Stimulated activated CD8-positive, alpha-beta memory T cell treated with anti-CD3 and anti-CD28 coated beads, Interleukin-15, amount 100 ng/mL, for 4 hours (primary cell): ENCODE data around the gene IGFL2.
"Not testable (repeated sequence)": the region's sequence is repeated elsewhere in the genome, so short reads cannot be mapped to it uniquely, and the experiment has no call there.

Source experiments
- DNase-seq, 2 donors: peaks; one replicate each; pipeline ENCODE4 v3.0.0-alpha.2; 2020; ENCODE audit warnings: low read depth in 2 of 2

IGFL2 gene

DNA sequence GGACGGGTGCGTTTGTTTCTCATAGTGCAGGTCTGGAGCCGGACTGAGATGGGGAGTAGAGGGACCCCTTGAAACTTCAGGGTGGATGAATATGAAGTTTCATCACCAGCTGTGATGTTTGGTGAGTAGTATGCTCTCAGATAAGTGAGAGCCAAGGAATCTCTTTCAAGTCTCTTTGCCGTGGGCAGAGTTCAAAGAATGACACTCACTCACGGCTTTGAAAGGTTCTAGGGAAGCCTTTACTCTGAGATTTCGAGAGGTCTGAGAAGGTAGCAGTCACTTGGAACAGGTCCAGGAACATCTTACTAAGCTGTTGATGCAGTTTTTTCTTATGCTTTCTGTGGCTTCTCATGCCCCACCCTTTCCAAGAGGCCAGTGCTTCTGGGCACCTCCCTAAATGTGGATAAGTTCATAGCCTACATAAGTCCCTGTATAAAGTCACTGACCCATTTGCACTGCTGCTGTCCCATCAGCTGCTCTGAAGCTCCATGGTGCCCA, at the start of gene IGFL2:
Gene IGFL2, plus strand, starts transcription at position 448 of the 498 bp plus-strand sequence. Its CDS starts 41 bp downstream, at position 489.
- DNase-seq, result no peak

DNA sequence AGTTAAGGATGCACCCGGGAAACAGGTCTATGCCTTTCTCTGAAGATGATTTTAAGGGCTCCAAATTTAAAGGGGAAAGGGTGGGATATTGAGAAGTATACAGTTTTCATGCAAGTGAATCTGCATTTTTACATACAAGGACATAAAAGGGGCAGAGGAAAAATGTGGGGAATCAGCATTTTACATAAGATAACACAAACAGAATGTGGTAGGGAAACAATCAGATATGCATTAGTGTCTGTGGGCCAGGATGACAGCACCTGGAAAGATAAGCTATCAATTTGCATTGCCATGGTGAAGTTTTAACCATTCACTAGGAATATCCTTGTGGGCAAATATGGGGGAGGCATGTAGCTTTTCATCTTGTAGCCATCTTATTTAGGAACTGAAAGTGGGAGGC, 47.7 kb upstream of the IGFL2 start:
- no peak for DNase-seq

- DNase-seq, result no peak
These were observed 46.7 kb upstream of the IGFL2 start for GRCh38 chr19:46101293-46101692.

DNA sequence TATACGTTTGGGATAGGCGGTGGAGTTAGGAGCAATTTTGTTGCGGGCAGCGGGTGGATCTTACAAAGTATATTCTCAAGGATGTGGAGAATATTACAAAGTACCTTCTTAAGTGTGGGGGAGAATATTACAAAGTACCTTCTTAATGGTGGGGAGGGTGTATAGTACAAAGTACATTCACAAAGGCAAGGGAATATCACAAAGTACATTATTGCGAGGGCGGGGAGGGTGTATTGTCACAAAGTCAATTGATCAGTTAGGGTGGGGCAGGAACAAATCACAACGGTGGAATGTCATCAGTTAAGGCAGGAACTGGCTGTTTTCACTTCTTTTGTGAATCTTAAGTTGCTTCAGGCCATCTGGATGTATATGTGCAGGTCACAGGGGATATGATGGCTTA, 45.7 kb upstream of the IGFL2 start:
- DNase-seq, result not testable (repeated sequence)

DNA sequence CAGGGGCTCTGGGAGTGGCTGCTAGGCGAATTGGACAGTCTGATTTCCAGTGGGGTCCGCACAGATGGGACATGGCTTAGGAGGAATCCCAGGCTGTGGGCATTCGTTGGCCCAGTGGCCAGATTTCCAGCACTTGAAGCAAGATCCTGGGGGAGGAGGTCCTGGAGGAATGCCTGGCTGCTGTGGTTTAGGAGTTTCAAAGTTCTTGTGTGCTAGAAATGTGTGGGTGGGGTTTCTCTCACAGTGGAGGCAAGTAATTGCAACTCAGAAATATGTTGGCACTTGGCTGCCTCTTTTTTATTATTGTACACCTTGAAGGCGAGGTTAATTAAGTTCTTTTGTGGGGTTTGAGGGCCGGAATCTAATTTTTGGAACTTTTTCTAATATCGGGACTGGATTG, 40.7 kb upstream of the IGFL2 start:
- DNase-seq, result no peak

DNA sequence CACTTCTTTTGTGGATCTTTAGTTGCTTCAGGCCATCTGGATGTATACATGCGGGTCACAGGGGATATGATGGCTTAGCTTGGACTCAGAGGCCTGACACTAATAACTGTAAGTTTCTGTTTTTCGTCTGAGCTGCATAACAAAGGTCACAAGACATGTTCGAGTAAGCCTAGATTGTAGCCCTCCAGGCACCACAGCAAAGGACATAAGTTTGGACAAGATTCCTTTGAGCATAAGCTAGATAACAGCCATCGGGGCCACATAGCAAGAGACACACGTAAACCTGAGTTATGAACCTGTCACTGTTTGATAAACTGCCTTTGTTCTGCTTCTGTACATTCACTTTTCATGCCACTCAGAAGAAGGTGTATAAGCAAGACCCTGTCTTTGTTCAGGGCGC, 38.2 kb upstream of the IGFL2 start:
- no peak for DNase-seq

GRCh38 chr19:46111376-46111775, 36.7 kb upstream of the IGFL2 start:
- DNase-seq, result no peak

GRCh38 chr19:46112527-46112926, 35.5 kb upstream of the IGFL2 start:
- no peak for DNase-seq

DNA sequence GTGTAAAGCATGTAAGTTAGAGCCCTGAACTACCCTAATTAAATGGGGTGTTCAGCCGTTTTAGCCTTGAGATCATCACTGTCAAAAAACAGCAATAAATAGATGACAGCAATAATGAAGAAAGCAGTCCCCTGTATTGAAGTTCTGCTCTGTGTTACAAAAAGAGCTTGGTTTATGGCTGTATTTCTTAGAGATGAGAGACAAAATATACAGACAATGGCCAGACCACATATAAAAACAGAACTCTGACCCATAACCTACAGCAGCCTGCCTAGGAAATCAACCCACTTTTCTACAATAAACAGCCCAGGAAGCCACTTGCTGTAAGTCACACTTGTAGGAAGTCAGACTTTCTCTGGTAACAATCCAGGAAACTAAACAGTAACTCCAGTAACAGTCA, 34.3 kb upstream of the IGFL2 start:
- DNase-seq, result no peak

DNA sequence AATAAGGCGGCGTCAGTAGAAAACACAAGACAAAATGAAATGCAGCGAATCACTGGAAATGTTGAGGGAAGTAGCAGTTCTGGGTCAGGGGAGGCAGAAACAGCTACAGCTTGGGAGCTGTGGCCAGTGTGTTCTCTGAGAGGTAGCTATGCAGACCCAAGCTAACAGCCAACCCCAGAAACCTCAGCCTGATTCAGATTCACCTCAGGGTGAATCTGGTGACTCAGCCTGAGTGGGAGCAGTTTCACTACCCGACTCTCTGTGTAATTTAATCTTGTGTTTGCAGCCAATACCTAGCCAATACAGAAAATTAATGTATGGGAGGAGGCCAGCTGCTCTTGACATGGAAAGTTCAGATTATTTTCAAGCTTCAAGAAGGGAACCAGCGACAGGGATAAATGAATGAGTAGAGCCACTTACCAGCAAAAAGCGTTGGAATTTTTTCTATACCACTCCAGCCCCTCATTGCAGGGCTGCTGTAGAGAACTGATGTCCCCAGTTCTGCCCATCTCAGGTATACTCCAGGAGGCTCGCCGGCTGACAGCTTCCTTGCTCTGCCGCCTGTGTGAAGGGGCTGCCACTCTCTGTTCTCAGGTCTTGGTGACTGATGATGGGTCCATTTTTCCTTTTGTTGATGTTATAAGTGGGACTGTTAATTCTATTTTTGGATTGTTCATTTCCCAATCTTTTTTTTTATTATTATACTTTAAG, 32.5 kb upstream of the IGFL2 start:
- no peak for DNase-seq

DNA sequence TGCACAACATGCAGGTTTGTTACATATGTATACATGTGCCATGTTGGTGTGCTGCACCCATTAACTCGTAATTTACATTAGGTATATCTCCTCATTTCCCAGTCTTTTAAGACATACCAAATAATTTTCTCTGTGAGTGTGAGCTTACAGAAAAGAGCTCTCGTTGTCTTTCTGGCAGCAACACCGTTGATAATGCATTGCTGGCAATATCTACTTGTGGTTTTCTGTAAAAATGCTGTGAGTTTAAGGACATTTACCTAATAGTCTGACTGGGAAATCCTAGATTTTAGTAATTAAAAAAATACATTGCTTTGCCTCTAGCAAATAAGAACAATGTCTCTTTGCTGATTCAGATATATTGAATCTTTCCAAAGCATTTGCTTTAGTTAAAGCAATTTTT, 31.9 kb upstream of the IGFL2 start:
- DNase-seq, result no peak

DNA sequence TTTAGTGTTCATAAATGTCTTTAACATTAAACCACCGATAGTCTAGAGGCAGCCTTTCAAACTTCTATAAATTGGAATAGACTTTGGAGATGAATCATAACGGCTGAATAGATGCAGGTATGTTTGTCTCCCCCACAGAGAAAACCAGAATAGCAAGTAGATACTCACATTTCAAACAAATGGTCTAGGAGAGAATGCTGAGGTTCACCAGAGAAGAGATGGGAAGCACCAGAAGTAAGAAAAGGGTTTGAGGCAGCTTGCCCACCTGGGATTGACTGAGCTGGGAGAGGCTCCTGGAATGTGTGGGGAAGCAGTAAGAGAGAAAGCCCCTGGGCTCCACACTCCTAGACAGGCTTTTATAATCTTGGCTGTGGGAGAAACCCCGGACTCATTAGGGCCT, 29.9 kb upstream of the IGFL2 start:
- no peak for DNase-seq

DNA sequence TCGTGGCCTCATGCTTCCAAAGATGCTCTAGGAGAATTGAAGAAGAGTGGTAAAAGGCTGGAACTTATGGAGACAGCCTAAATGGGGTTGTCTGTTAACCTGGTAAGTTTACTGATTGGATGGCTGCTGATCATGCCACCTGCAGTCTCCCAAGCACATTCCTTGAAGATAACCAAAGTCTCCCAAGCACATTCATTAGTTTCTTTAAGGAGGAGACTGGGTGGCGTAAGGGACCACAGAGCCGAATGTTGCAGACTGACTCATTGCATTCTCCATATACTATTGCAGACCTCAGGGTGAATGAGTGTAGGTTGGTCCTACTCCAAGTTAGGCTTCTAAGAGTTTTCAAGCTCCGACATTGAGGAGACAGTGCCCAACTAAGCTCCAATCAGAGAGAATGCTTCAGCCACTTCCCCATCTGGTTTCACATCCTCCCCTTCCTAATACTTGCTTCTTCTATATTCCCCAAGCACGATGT, 23.4 kb upstream of the IGFL2 start, which contains the start of gene IGFL3:
Gene IGFL3, minus strand, starts transcription at position 51 of the 478 bp plus-strand sequence. Its CDS starts 39 bp downstream, at position 12.
- no peak for DNase-seq

- DNase-seq, result no peak
These were observed 22.6 kb upstream of the IGFL2 start for GRCh38 chr19:46125447-46125846.

GRCh38 chr19:46126086-46126580, 21.9 kb upstream of the IGFL2 start:
- DNase-seq, result no peak

- DNase-seq, result no peak
These were observed 16.4 kb upstream of the IGFL2 start for GRCh38 chr19:46131485-46132143.

DNA sequence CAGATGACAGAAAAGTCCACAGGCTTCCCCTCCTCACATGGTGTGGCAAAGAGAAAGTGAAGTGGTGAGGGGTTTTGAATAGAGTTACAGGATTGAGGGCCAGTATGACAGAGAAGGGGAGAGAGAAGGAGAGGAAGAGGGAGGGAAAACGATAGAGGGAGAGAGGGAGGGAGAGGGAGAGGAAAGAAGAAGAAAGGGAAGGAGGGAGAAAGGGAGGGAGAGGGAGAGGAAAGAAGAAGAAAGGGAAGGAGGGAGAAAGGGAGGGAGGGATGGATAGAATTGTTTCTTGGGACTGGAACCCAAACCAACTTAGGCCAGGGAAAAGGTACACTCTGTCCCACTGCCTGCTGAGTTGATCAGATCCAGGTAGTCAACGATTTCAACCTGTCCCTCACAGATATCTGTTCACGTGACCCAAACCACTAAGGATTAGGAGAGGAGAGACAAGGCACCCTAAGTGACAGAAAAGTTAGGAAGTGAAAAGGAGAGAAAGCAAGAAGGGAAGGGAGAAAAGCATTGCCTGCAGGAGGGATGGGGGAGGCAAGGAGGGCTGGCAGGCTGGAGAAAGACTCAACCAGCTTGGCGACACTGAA, 15.4 kb upstream of the IGFL2 start:
- DNase-seq, result no peak

DNA sequence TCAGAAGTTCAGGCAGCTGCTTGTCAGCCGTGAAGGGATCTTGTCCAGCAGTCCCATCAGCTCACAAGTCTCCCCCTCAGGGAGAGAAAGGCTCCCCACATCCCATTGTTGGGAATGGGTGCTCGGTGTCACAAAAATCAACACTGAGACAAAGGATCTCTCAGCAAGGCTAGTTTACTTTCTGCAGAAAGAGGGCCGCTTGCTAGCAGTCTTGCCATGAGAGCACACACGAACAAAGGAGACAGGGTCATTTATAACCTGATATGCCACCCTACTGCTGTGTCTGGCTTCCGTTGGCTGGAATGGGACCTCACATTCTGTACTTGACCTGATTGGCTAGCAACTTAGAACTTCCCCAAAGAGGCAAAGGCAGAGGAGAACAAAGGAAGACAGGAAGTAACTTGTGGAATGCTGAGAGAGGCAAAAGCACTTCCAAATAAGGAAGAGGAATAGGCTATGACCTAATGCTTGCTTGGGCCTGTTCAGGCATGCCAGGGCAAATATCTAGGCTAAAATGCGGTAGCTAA, 14.9 kb upstream of the IGFL2 start:
- no peak for DNase-seq

GRCh38 chr19:46133777-46134241, 14.2 kb upstream of the IGFL2 start:
- no peak for DNase-seq

- no peak for DNase-seq
These were observed 13.5 kb upstream of the IGFL2 start for GRCh38 chr19:46134527-46134926.

DNA sequence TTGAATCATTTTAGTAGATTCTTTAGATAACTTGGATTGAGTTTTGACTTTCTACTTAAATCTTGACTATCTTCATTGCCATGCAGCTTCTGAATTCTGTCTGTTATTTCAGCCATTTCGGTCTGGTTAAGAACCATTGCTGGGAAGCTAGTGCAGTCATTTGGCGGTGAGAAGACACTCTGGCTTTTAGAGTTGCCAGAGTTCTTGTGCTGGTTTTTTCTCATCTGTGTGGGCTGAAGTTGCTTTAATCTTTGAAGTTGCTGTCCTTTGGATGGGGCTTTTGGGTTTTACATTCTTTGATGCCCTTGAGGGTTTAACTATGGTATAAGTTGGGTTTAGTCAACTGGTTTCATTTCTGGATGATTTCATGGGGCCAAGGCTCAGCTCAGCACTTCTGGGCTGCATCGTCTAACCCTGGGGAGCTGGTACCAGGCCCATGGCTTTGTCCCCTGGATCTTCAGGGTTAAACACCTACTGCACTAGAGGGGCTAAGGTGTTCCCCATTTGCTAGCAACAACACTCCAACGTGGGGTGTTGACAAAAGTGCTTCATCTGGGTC, 10.0 kb upstream of the IGFL2 start:
- no peak for DNase-seq

GRCh38 chr19:46141421-46141820, 6.6 kb upstream of the IGFL2 start:
- DNase-seq, result no peak
